BJ (cell line): ENCODE results near the gene AAMDC. TPM values are rescaled to one million over a fixed set of nuclear protein-coding genes. Genes with fewer than 3 reads are reported as not detected.

Experiments
- CTCF ChIA-PET: fragments of 350-600 bp; formaldehyde crosslinking; extraction: SDS; loops from one replicate; lab custom pipeline; 2021; ENCODE audit warnings: antibody characterized with exemption, inconsistent platforms; lab: Yijun Ruan, JAX
- POLR2A ChIA-PET: fragments of 300-600 bp; sonication (Branson Sonifier 250); formaldehyde crosslinking; extraction: SDS; loops from one replicate; lab custom pipeline; 2021; ENCODE audit warnings: antibody characterized with exemption; lab: Charles Lee
- DNase-seq: peaks from one replicate; pipeline ENCODE4 v3.0.0-alpha.2; 2011; ENCODE audit warnings: low read depth
- H3K27me3 ChIP-seq: 2 replicates; pipeline ENCODE4 v1.6.0; 2011; ENCODE audit warnings: low read length; ENCODE audit not compliant: control insufficient read depth, insufficient read depth
- H3K36me3 ChIP-seq: 2 replicates; pipeline ENCODE4 v1.5.1; 2011; ENCODE audit warnings: low read length; ENCODE audit not compliant: control insufficient read depth, insufficient read depth
- H3K4me3 ChIP-seq: 2 replicates; pipeline ENCODE4 v1.5.1; 2011; ENCODE audit warnings: low read depth, mild to moderate bottlenecking, control low read depth, low read length
- CTCF ChIP-seq: IDR thresholded peaks from 2 replicates; pipeline ENCODE4 v1.5.1; 2011; ENCODE audit warnings: low read depth, mild to moderate bottlenecking, control low read depth, inconsistent platforms, low read length, moderate library complexity; ENCODE audit not compliant: insufficient read depth
- polyA plus RNA-seq: library from polyadenylated mRNA; depleted of rRNA; stranded (reverse); fragments of >200 nt; gene quantifications from 2 replicates; pipeline ENCODE4 v1.2.3, GENCODE V29; 2011

The AAMDC gene
- polyA plus RNA-seq, 1 experiment = 33.0 TPM

- no peak for TF ChIP-seq CTCF
- Histone ChIP-seq H3K4me3 (no peak overlapping the region), H3K36me3 (no peaks in the 10 kb centered on the region; the same call in 1 of the 2 replicates), H3K27me3 (no peaks in the 10 kb centered on the region)
- ChIA-PET POLR2A (no interaction called here), CTCF (interaction anchor here (0.8 kb wide), 1 partner anchor 8 kb away, joined by 3 read pairs; no protein-coding TSS in a partner anchor)
- no peak for DNase-seq
Measured at GRCh38 chr11:77806415-77806814, 14.5 kb upstream of the AAMDC start.

GRCh38 chr11:77806993-77807392 lies 14.0 kb upstream of the AAMDC start:
- H3K27me3 ChIP-seq = no peaks in the 10 kb centered on the region
- H3K36me3 ChIP-seq = no peaks in the 10 kb centered on the region; the same call in 1 of the 2 replicates
- CTCF ChIA-PET = no interaction called here
- POLR2A ChIA-PET = no interaction called here
- no peak for DNase-seq
- no peak for TF ChIP-seq CTCF
- H3K4me3 ChIP-seq = no peak overlapping the region

- POLR2A ChIA-PET = no interaction called here
- Histone ChIP-seq H3K27me3 (no peaks in the 10 kb centered on the region), H3K36me3 (no peaks in the 10 kb centered on the region; the same call in 1 of the 2 replicates), H3K4me3 (no peak overlapping the region)
- CTCF ChIA-PET = no interaction called here
- DNase-seq = no peak
- TF ChIP-seq CTCF = no peak
Measured at GRCh38 chr11:77813256-77813655, 7.7 kb upstream of the AAMDC start.

GRCh38 chr11:77814848-77815247 lies 6.1 kb upstream of the AAMDC start:
- ChIA-PET POLR2A (no interaction called here), CTCF (no interaction called here)

GRCh38 chr11:77815459-77815858 lies 5.5 kb upstream of the AAMDC start:
- CTCF ChIA-PET = no interaction called here
- POLR2A ChIA-PET = no interaction called here
- H3K27me3 ChIP-seq = no peaks in the 10 kb centered on the region
- no peak overlapping the region for H3K4me3 ChIP-seq
- TF ChIP-seq CTCF = no peak
- H3K36me3 ChIP-seq = no peaks in the 10 kb centered on the region; the same call in 1 of the 2 replicates
- DNase-seq = no peak

More at GRCh38 chr11:77814848-77815247, 6.1 kb upstream of the AAMDC start:
- no peak overlapping the region for H3K4me3 ChIP-seq
- H3K27me3 ChIP-seq = no peaks in the 10 kb centered on the region
- DNase-seq = no peak
- no peak for TF ChIP-seq CTCF
- H3K36me3 ChIP-seq = no peaks in the 10 kb centered on the region; the same call in 1 of the 2 replicates
